Ovary (tissue), 3 donors: ENCODE data around the gene TICAM1.

Experiments
- EP300 ChIP-seq: sonication (generic); formaldehyde crosslinking; IDR thresholded peaks from one replicate; pipeline ENCODE4 v1.6.1; 2017; ENCODE audit warnings: antibody characterized with exemption
- POLR2A ChIP-seq: fragments of 450-650 bp; IDR thresholded peaks from one replicate; pipeline ENCODE4 v1.6.1; 2017; ENCODE audit warnings: antibody characterized with exemption, mild to moderate bottlenecking, moderate library complexity
- TF ChIP-seq, protein P1 (sequence below), 3 donors: fragments of 450-650 bp in 2 of 3; fragments of 200-600 bp in 1 of 3; IDR thresholded peaks; one replicate each; pipeline versions ENCODE4 v1.5.1 to v1.8.0; 2016 to 2022; ENCODE audit warnings: antibody characterized with exemption in 3 of 3, mild to moderate bottlenecking in 1 of 3
- donor health status: DM: no; HTN: no; CAD: no.

DNA sequence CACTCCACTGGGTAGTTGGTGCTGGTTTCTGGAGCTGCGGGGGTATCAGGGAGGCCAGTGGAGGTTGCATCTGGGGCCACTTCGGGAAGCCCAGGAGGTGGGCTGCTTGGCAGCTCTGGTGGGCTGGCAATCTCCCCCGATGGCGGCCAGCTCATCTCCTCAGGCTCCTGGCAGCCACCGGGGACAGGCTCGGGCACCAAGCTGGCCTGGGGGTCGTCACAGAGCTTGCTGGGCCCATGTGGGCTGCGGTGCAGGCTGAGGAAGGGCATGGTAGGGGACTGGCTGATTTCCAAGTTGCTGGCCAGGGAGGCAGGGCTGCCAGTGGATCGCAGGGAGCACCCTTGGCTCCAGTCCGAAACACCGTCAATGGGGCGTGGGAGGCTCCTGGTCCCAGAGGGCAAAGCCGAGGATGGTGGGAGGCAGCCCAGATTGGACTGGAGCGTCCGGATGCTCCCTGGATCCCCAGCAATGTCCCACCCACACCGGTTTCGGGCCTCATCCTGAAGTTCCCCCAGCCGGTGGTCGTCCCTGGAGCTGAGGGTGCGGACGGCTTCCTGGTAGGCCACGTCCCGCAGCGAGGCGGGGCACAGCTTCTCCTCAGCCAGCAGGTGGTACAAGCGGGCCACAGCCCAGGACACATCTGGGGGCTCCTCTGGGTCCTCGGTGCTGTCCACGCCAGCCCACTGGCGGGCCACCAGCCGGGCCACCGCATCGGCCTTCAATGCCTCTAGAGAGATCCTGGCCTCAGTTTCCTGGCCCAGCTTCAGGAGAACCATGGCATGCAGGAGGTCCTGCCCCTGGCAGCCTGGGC lies 13.8 kb downstream of the TICAM1 start:
- TF ChIP-seq, protein P1, sequence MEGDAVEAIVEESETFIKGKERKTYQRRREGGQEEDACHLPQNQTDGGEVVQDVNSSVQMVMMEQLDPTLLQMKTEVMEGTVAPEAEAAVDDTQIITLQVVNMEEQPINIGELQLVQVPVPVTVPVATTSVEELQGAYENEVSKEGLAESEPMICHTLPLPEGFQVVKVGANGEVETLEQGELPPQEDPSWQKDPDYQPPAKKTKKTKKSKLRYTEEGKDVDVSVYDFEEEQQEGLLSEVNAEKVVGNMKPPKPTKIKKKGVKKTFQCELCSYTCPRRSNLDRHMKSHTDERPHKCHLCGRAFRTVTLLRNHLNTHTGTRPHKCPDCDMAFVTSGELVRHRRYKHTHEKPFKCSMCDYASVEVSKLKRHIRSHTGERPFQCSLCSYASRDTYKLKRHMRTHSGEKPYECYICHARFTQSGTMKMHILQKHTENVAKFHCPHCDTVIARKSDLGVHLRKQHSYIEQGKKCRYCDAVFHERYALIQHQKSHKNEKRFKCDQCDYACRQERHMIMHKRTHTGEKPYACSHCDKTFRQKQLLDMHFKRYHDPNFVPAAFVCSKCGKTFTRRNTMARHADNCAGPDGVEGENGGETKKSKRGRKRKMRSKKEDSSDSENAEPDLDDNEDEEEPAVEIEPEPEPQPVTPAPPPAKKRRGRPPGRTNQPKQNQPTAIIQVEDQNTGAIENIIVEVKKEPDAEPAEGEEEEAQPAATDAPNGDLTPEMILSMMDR (IDR thresholded peaks at IDR 0.05) = no peak
- TF ChIP-seq POLR2A = no peak
- TF ChIP-seq EP300 = no peak
